Vagina (tissue), 2 donors: ENCODE results near the gene CHRNA1. TPM values are rescaled to one million over a fixed set of nuclear protein-coding genes. Genes with fewer than 3 reads are reported as not detected.

Experiments used
- DNase-seq, 2 donors: peaks; one replicate each; pipeline ENCODE4 v3.0.0-alpha.2; 2017; ENCODE audit errors: extremely low spot score in 2 of 2
- H3K27ac ChIP-seq: fragments of 200-600 bp; sonication (generic); one replicate; pipeline ENCODE4 v1.5.1; 2019
- H3K27me3 ChIP-seq: fragments of 200-600 bp; sonication (generic); one replicate; pipeline ENCODE4 v1.5.1; 2019
- H3K36me3 ChIP-seq, 2 donors: fragments of 200-600 bp; sonication (generic); one replicate each; pipeline ENCODE4 v1.5.1; 2017 to 2019
- H3K4me1 ChIP-seq: fragments of 200-600 bp; sonication (generic); one replicate; pipeline ENCODE4 v1.5.1; 2019
- H3K4me3 ChIP-seq, 2 donors: fragments of 200-600 bp; sonication (generic); 1 replicate in 1 of 2; 2 replicates in 1 of 2; pipeline ENCODE4 v1.5.1; 2016 to 2019
- H3K9me3 ChIP-seq: fragments of 200-600 bp; sonication (generic); one replicate; pipeline ENCODE4 v1.5.1; 2019
- CTCF ChIP-seq, 3 experiments: fragments of 450-650 bp in 2 of 3; fragments of 200-600 bp in 1 of 3; sonication (generic) in 1 of 3; IDR thresholded peaks; one replicate each; pipeline ENCODE4 v1.5.1; 2017 to 2019; ENCODE audit warnings: antibody characterized with exemption in 3 of 3, mild to moderate bottlenecking in 2 of 3, moderate library complexity in 2 of 3
- POLR2A ChIP-seq, 2 donors: fragments of 450-650 bp; IDR thresholded peaks; one replicate each; pipeline ENCODE4 v1.6.1; 2017; ENCODE audit warnings: antibody characterized with exemption in 2 of 2, mild to moderate bottlenecking in 2 of 2, moderate library complexity in 2 of 2
- POLR2AphosphoS5 ChIP-seq, 2 donors: sonication (generic); formaldehyde crosslinking; IDR thresholded peaks; one replicate each; pipeline ENCODE4 v1.9.0; 2017; ENCODE audit warnings: antibody characterized with exemption in 2 of 2, mild to moderate bottlenecking in 2 of 2, low read depth in 1 of 2; ENCODE audit not compliant: insufficient read depth in 1 of 2
- intact Hi-C: fragments of 100-400 bp; cut with DNase I; formaldehyde crosslinking; loops from one replicate; pipeline ENCODE4 v1.15.1; 2023
- total RNA-seq: library from RNA; depleted of rRNA; stranded (reverse); fragments of >200 nt; gene quantifications from one replicate; pipeline ENCODE4 v1.2.3, GENCODE V29; 2016

CHRNA1 gene
- total RNA-seq, 1 donor from 2014 or later: not detected

- no peaks in the 10 kb centered on the region for H3K9me3 ChIP-seq
- H3K27me3 ChIP-seq: no peaks in the 10 kb centered on the region
- H3K36me3 ChIP-seq: no peaks in the 10 kb centered on the region
- intact Hi-C loops: loop anchor here (5.0 kb wide), 1 partner anchor 212 kb away; no protein-coding TSS in a partner anchor
- H3K4me1 ChIP-seq: peaks cover 25% of the 10 kb centered on the region
- no peak for DNase-seq
- no peak for TF ChIP-seq POLR2A (IDR thresholded peaks at IDR 0.05)
- TF ChIP-seq POLR2AphosphoS5 (IDR thresholded peaks at IDR 0.05; ENCODE audit: insufficient read depth in 1 of 2, low read depth in 1 of 2): no peak
- no peak for TF ChIP-seq CTCF (IDR thresholded peaks at IDR 0.05)
- no peak overlapping the region for H3K4me3 ChIP-seq
- H3K27ac ChIP-seq: no peak overlapping the region
Observed at GRCh38 chr2:174774886-174775285, 10.6 kb upstream of the CHRNA1 start.

- H3K9me3 ChIP-seq: no peaks in the 10 kb centered on the region
- no peak overlapping the region for H3K27ac ChIP-seq
- H3K4me1 ChIP-seq: peaks cover 19% of the 10 kb centered on the region
- TF ChIP-seq POLR2A (IDR thresholded peaks at IDR 0.05): no peak
- TF ChIP-seq POLR2AphosphoS5 (IDR thresholded peaks at IDR 0.05; ENCODE audit: insufficient read depth in 1 of 2, low read depth in 1 of 2): no peak
- TF ChIP-seq CTCF (IDR thresholded peaks at IDR 0.05): no peak
- intact Hi-C loops: loop anchor here (5.0 kb wide), 1 partner anchor 214 kb away; no protein-coding TSS in a partner anchor
- DNase-seq: no peak
- H3K27me3 ChIP-seq: no peaks in the 10 kb centered on the region
- no peaks in the 10 kb centered on the region for H3K36me3 ChIP-seq
- no peak overlapping the region for H3K4me3 ChIP-seq
Observed at GRCh38 chr2:174773215-174773614, 8.9 kb upstream of the CHRNA1 start.

- H3K9me3 ChIP-seq: no peaks in the 10 kb centered on the region
- no peak for DNase-seq
- peaks cover 13% of the 10 kb centered on the region for H3K4me1 ChIP-seq
- intact Hi-C loops: loop anchor here (5.0 kb wide), 1 partner anchor 215 kb away; no protein-coding TSS in a partner anchor
- no peak for TF ChIP-seq POLR2A (IDR thresholded peaks at IDR 0.05)
- no peak for TF ChIP-seq POLR2AphosphoS5 (IDR thresholded peaks at IDR 0.05; ENCODE audit: insufficient read depth in 1 of 2, low read depth in 1 of 2)
- no peak for TF ChIP-seq CTCF (IDR thresholded peaks at IDR 0.05)
- H3K27me3 ChIP-seq: no peaks in the 10 kb centered on the region
- peak overlapping the region; percentile 66 for H3K27ac ChIP-seq
- H3K36me3 ChIP-seq: no peaks in the 10 kb centered on the region
- H3K4me3 ChIP-seq: no peak overlapping the region
Observed at GRCh38 chr2:174772472-174772801, 8.2 kb upstream of the CHRNA1 start.

- H3K9me3 ChIP-seq: no peaks in the 10 kb centered on the region
- no peaks in the 10 kb centered on the region for H3K36me3 ChIP-seq
- H3K27me3 ChIP-seq: no peaks in the 10 kb centered on the region
- no peak overlapping the region for H3K4me3 ChIP-seq
- peak overlapping the region; percentile 66 for H3K27ac ChIP-seq
- intact Hi-C loops: loop anchor here (5.0 kb wide), 1 partner anchor 215 kb away; no protein-coding TSS in a partner anchor
- H3K4me1 ChIP-seq: peaks cover 10% of the 10 kb centered on the region
- DNase-seq: no peak
- peak; percentile 69 to 78 (median 78) for TF ChIP-seq CTCF (IDR thresholded peaks at IDR 0.05)
- TF ChIP-seq POLR2AphosphoS5 (IDR thresholded peaks at IDR 0.05; ENCODE audit: insufficient read depth in 1 of 2, low read depth in 1 of 2): no peak
Observed at GRCh38 chr2:174771631-174772471, 7.6 kb upstream of the CHRNA1 start.

- intact Hi-C loops: loop anchor here (5.0 kb wide), 1 partner anchor 216 kb away; no protein-coding TSS in a partner anchor
- no peaks in the 10 kb centered on the region for H3K9me3 ChIP-seq
- no peaks in the 10 kb centered on the region for H3K36me3 ChIP-seq
- no peak for DNase-seq
- no peak overlapping the region for H3K27ac ChIP-seq
- H3K27me3 ChIP-seq: no peaks in the 10 kb centered on the region
- H3K4me1 ChIP-seq: peaks cover 10% of the 10 kb centered on the region
- no peak overlapping the region for H3K4me3 ChIP-seq
- TF ChIP-seq POLR2AphosphoS5 (IDR thresholded peaks at IDR 0.05; ENCODE audit: insufficient read depth in 1 of 2, low read depth in 1 of 2): no peak
- TF ChIP-seq CTCF (IDR thresholded peaks at IDR 0.05): no peak
- TF ChIP-seq POLR2A (IDR thresholded peaks at IDR 0.05): no peak
Observed at GRCh38 chr2:174771136-174771535, 6.9 kb upstream of the CHRNA1 start.
